WTC11 (cell line): ENCODE data around the gene SH2D1A. TPM values are rescaled to one million over a fixed set of nuclear protein-coding genes. Genes with fewer than 3 reads are reported as not detected.

Experiments
- ATAC-seq: fragments of 200-7000 bp; cut with Tn5 transposase; 2 replicates; pipeline ENCODE4 v1.10.0; 2021; ENCODE audit warnings: mild to moderate bottlenecking, moderate library complexity
- CTCF ChIA-PET: fragments of 300-600 bp; sonication (Branson Sonifier 250); formaldehyde crosslinking; loops from one replicate; lab custom pipeline; 2021; ENCODE audit warnings: antibody characterized with exemption; lab: Charles Lee
- POLR2A ChIA-PET: fragments of 350-600 bp; sonication (Branson Sonifier 250); formaldehyde crosslinking; loops from one replicate; lab custom pipeline; 2021; ENCODE audit warnings: antibody characterized with exemption; lab: Charles Lee
- DNase-seq: peaks from one replicate; pipeline ENCODE4 v3.0.0; 2021; ENCODE audit warnings: low spot score
- H3K27ac Mint-ChIP-seq: 2 replicates; pipeline ENCODE4 v1.8.0; 2021; ENCODE audit warnings: mixed read lengths
- H3K27me3 Mint-ChIP-seq: 2 replicates; pipeline ENCODE4 v1.8.0; 2021; ENCODE audit warnings: low read depth, mild to moderate bottlenecking, moderate library complexity, mixed read lengths
- H3K36me3 Mint-ChIP-seq: 2 replicates; pipeline ENCODE4 v1.8.0; 2021; ENCODE audit warnings: mixed read lengths
- H3K4me1 Mint-ChIP-seq: 2 replicates; pipeline ENCODE4 v1.8.0; 2022; ENCODE audit warnings: mixed read lengths
- H3K4me3 Mint-ChIP-seq: 2 replicates; pipeline ENCODE4 v1.8.0; 2021; ENCODE audit warnings: mild to moderate bottlenecking, moderate library complexity, mixed read lengths
- H3K9me3 Mint-ChIP-seq: 2 replicates; pipeline ENCODE4 v1.8.0; 2021; ENCODE audit warnings: mixed read lengths
- CREM ChIP-seq: sonication (generic); formaldehyde crosslinking; IDR thresholded peaks from 2 replicates; pipeline ENCODE4 v1.8.1; 2022; ENCODE audit warnings: mild to moderate bottlenecking, missing genetic modification reagents, moderate library complexity
- HMGA2 ChIP-seq: fragments of 250-450 bp; sonication (Bioruptor Pico); IDR thresholded peaks from 2 replicates; pipeline ENCODE4 v1.4.0; 2021; ENCODE audit warnings: mild to moderate bottlenecking, moderate library complexity
- JAZF1 ChIP-seq: fragments of 250-450 bp; sonication (Bioruptor Pico); IDR thresholded peaks from 2 replicates; pipeline ENCODE4 v1.9.0; 2021; ENCODE audit warnings: moderate library complexity, mild to moderate bottlenecking, inconsistent platforms
- MYBL2 ChIP-seq: sonication (generic); formaldehyde crosslinking; IDR thresholded peaks from 2 replicates; pipeline ENCODE4 v1.8.1; 2023; ENCODE audit warnings: mild to moderate bottlenecking, moderate library complexity, missing genetic modification reagents
- NR1H2 ChIP-seq: sonication (generic); formaldehyde crosslinking; IDR thresholded peaks from 2 replicates; pipeline ENCODE4 v1.9.0; 2021; ENCODE audit warnings: mild to moderate bottlenecking, moderate library complexity, missing genetic modification reagents
- SMAD3 ChIP-seq: sonication (generic); formaldehyde crosslinking; IDR thresholded peaks from 2 replicates; pipeline ENCODE4 v1.8.0; 2022; ENCODE audit warnings: missing genetic modification reagents, mild to moderate bottlenecking, borderline replicate concordance
- SMAD4 ChIP-seq: sonication (generic); formaldehyde crosslinking; IDR thresholded peaks from 2 replicates; pipeline ENCODE4 v1.8.0; 2022; ENCODE audit warnings: mild to moderate bottlenecking, missing genetic modification reagents
- TEAD1 ChIP-seq: sonication (generic); formaldehyde crosslinking; IDR thresholded peaks from 2 replicates; pipeline ENCODE4 v1.8.0; 2022; ENCODE audit warnings: mild to moderate bottlenecking, missing genetic modification reagents
- ZNF138 ChIP-seq: sonication (generic); formaldehyde crosslinking; conservative IDR thresholded peaks from 2 replicates; pipeline ENCODE4 v1.8.1; 2022; ENCODE audit warnings: mild to moderate bottlenecking, moderate library complexity, missing genetic modification reagents
- ZNF416 ChIP-seq: fragments of 250-450 bp; sonication (Bioruptor Pico); IDR thresholded peaks from 2 replicates; pipeline ENCODE4 v1.9.0; 2021; ENCODE audit warnings: mild to moderate bottlenecking, inconsistent platforms
- ZNF423 ChIP-seq: fragments of 250-450 bp; sonication (Bioruptor Pico); IDR thresholded peaks from 2 replicates; pipeline ENCODE4 v2.1.2; 2022; ENCODE audit warnings: mild to moderate bottlenecking, moderate library complexity
- ZNF671 ChIP-seq: fragments of 250-450 bp; sonication (Bioruptor Pico); IDR thresholded peaks from 2 replicates; pipeline ENCODE4 v1.8.0; 2021; ENCODE audit warnings: mild to moderate bottlenecking
- total RNA-seq: library from RNA; stranded (reverse); gene quantifications from 3 replicates; pipeline ENCODE4 v1.2.3, GENCODE V29; 2021
- TF ChIP-seq, protein P1 (sequence below): sonication (generic); formaldehyde crosslinking; IDR thresholded peaks from 2 replicates; pipeline ENCODE4 v1.8.1; 2022; ENCODE audit warnings: low read depth, missing genetic modification reagents, borderline replicate concordance
- TF ChIP-seq, protein P2 (sequence below): sonication (generic); formaldehyde crosslinking; IDR thresholded peaks from 2 replicates; pipeline ENCODE4 v1.8.0; 2022; ENCODE audit warnings: mild to moderate bottlenecking, missing genetic modification reagents
- TF ChIP-seq, protein P3 (sequence below): sonication (generic); formaldehyde crosslinking; IDR thresholded peaks from 2 replicates; pipeline ENCODE4 v1.8.1; 2023; ENCODE audit warnings: mild to moderate bottlenecking, missing genetic modification reagents, borderline replicate concordance
- TF ChIP-seq, protein P4 (sequence below): sonication (generic); formaldehyde crosslinking; IDR thresholded peaks from 2 replicates; pipeline ENCODE4 v1.8.1; 2023; ENCODE audit warnings: mild to moderate bottlenecking, missing genetic modification reagents, moderate library complexity
- TF ChIP-seq, protein P5 (sequence below): sonication (generic); formaldehyde crosslinking; IDR thresholded peaks from 2 replicates; pipeline ENCODE4 v1.8.1; 2023; ENCODE audit warnings: mild to moderate bottlenecking, moderate library complexity, missing genetic modification reagents
- TF ChIP-seq, protein P6 (sequence below): fragments of 250-450 bp; sonication (Bioruptor Pico); IDR thresholded peaks from 2 replicates; pipeline ENCODE4 v2.1.2; 2022; ENCODE audit warnings: mild to moderate bottlenecking, moderate library complexity
- TF ChIP-seq, protein P7 (sequence below): sonication (generic); formaldehyde crosslinking; conservative IDR thresholded peaks from 2 replicates; pipeline ENCODE4 v1.8.1; 2023; ENCODE audit warnings: mild to moderate bottlenecking, low read depth, missing genetic modification reagents, moderate library complexity

Gene SH2D1A
- total RNA-seq, 1 experiment from 2014 or later: 0.24 TPM

DNA sequence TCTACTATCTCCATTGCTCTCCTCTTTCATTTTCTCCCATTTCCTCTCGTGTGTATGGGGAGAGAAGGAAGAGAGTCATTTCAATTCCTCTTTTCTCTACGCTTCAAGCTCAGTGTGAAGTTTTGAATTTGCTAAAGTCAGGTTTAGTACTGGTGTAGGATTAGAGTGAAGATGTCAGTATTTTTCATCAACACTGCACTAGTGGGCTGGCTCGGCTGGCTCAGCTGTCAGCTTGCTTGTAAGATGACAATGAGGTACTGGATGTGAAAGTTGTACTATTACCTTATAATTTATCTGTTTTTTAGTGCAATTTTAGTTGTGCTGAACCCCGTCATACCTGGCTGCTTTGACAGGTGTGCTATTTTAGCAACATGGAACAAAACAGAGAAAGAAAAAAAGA, 2.1 kb upstream of the SH2D1A start (continued):
- TF ChIP-seq, protein P1, sequence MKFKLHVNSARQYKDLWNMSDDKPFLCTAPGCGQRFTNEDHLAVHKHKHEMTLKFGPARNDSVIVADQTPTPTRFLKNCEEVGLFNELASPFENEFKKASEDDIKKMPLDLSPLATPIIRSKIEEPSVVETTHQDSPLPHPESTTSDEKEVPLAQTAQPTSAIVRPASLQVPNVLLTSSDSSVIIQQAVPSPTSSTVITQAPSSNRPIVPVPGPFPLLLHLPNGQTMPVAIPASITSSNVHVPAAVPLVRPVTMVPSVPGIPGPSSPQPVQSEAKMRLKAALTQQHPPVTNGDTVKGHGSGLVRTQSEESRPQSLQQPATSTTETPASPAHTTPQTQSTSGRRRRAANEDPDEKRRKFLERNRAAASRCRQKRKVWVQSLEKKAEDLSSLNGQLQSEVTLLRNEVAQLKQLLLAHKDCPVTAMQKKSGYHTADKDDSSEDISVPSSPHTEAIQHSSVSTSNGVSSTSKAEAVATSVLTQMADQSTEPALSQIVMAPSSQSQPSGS (CRISPR knock-in tag): no peak
- TF ChIP-seq CREM (CRISPR knock-in tag) (no peak), MYBL2 (CRISPR knock-in tag) (no peak), HMGA2 (CRISPR knock-in tag) (no peak), SMAD3 (CRISPR knock-in tag) (no peak)
- TF ChIP-seq, protein P2, sequence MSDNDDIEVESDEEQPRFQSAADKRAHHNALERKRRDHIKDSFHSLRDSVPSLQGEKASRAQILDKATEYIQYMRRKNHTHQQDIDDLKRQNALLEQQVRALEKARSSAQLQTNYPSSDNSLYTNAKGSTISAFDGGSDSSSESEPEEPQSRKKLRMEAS (CRISPR knock-in tag): no peak

DNA sequence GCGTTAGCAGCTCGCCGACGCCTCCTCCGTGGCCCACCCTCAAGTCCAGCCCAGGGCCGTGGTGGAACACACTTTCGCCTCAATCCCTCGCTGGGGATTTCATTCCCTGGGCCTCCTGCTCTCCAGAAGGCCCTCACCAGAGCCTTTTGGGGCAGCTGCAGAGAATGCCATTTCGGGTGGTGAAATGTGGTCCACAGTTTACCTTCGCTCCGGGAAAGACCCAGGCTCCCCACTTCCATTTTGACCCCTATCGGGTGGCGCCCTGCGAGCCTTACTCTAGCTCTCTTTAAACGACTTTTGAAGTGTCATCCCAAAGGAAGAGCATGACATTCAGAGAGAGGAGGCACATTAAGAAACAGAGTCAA, 496 bp downstream of the SH2D1A start:
- CTCF ChIA-PET: interaction anchor here (0.9 kb wide), 1 partner anchor 14 kb away, joined by 4 read pairs; the partner anchor contains the start of gene TEX13D
- Mint-ChIP-seq H3K4me1 (peaks cover 3% of the 10 kb centered on the region; the same call in 1 of the 2 replicates), H3K9me3 (no peaks in the 10 kb centered on the region), H3K36me3 (no peaks in the 10 kb centered on the region), H3K27ac (no peak overlapping the region), H3K27me3 (no peaks in the 10 kb centered on the region), H3K4me3 (no peak overlapping the region)
- POLR2A ChIA-PET: no interaction called here
- no peak for ATAC-seq
- TF ChIP-seq ZNF138 (no peak), ZNF416 (CRISPR knock-in tag) (no peak), ZNF423 (CRISPR knock-in tag) (no peak), NR1H2 (CRISPR knock-in tag) (no peak), JAZF1 (CRISPR knock-in tag) (no peak), SMAD4 (CRISPR knock-in tag) (no peak)
- TF ChIP-seq, protein P3, sequence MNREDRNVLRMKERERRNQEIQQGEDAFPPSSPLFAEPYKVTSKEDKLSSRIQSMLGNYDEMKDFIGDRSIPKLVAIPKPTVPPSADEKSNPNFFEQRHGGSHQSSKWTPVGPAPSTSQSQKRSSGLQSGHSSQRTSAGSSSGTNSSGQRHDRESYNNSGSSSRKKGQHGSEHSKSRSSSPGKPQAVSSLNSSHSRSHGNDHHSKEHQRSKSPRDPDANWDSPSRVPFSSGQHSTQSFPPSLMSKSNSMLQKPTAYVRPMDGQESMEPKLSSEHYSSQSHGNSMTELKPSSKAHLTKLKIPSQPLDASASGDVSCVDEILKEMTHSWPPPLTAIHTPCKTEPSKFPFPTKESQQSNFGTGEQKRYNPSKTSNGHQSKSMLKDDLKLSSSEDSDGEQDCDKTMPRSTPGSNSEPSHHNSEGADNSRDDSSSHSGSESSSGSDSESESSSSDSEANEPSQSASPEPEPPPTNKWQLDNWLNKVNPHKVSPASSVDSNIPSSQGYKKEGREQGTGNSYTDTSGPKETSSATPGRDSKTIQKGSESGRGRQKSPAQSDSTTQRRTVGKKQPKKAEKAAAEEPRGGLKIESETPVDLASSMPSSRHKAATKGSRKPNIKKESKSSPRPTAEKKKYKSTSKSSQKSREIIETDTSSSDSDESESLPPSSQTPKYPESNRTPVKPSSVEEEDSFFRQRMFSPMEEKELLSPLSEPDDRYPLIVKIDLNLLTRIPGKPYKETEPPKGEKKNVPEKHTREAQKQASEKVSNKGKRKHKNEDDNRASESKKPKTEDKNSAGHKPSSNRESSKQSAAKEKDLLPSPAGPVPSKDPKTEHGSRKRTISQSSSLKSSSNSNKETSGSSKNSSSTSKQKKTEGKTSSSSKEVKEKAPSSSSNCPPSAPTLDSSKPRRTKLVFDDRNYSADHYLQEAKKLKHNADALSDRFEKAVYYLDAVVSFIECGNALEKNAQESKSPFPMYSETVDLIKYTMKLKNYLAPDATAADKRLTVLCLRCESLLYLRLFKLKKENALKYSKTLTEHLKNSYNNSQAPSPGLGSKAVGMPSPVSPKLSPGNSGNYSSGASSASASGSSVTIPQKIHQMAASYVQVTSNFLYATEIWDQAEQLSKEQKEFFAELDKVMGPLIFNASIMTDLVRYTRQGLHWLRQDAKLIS (CRISPR knock-in tag): no peak
- DNase-seq: no peak

DNA sequence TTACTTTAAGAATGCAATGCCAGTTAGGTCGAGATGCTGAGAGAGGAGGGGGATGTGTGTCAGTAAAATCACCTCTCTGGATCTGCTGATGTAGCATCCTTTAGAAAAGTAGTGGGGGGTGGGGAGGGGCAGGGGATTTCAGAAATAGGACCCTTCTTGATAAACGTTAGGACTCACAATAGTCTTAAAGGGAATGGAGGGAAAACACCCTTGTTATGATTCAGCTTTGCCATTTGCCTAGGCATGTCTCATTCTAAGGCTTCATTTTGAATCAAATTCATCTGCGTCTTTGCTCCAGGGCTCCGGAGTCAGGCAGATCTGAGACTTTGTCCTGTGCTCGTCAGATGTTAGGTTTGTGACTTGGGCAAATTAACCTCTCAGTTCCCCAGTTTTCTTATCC, 879 bp downstream of the SH2D1A start:
- H3K9me3 Mint-ChIP-seq: no peaks in the 10 kb centered on the region
- H3K36me3 Mint-ChIP-seq: no peaks in the 10 kb centered on the region
- DNase-seq (no peak), ATAC-seq (no peak)
- no peak overlapping the region for H3K4me3 Mint-ChIP-seq
- POLR2A ChIA-PET: no interaction called here
- no peaks in the 10 kb centered on the region for H3K27me3 Mint-ChIP-seq
- CTCF ChIA-PET: no interaction called here
- H3K4me1 Mint-ChIP-seq: peaks cover 3% of the 10 kb centered on the region; the same call in 1 of the 2 replicates
- no peak overlapping the region for H3K27ac Mint-ChIP-seq
- TF ChIP-seq, protein P4, sequence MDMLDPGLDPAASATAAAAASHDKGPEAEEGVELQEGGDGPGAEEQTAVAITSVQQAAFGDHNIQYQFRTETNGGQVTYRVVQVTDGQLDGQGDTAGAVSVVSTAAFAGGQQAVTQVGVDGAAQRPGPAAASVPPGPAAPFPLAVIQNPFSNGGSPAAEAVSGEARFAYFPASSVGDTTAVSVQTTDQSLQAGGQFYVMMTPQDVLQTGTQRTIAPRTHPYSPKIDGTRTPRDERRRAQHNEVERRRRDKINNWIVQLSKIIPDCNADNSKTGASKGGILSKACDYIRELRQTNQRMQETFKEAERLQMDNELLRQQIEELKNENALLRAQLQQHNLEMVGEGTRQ: no peak
- TF ChIP-seq TEAD1: no peak
- TF ChIP-seq, protein P5, sequence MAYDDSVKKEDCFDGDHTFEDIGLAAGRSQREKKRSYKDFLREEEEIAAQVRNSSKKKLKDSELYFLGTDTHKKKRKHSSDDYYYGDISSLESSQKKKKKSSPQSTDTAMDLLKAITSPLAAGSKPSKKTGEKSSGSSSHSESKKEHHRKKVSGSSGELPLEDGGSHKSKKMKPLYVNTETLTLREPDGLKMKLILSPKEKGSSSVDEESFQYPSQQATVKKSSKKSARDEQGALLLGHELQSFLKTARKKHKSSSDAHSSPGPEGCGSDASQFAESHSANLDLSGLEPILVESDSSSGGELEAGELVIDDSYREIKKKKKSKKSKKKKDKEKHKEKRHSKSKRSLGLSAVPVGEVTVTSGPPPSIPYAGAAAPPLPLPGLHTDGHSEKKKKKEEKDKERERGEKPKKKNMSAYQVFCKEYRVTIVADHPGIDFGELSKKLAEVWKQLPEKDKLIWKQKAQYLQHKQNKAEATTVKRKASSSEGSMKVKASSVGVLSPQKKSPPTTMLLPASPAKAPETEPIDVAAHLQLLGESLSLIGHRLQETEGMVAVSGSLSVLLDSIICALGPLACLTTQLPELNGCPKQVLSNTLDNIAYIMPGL (CRISPR knock-in tag): no peak
- TF ChIP-seq, protein P6, sequence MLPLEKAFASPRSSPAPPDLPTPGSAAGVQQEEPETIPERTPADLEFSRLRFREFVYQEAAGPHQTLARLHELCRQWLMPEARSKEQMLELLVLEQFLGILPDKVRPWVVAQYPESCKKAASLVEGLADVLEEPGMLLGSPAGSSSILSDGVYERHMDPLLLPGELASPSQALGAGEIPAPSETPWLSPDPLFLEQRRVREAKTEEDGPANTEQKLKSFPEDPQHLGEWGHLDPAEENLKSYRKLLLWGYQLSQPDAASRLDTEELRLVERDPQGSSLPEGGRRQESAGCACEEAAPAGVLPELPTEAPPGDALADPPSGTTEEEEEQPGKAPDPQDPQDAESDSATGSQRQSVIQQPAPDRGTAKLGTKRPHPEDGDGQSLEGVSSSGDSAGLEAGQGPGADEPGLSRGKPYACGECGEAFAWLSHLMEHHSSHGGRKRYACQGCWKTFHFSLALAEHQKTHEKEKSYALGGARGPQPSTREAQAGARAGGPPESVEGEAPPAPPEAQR (CRISPR knock-in tag): no peak
- TF ChIP-seq, protein P7, sequence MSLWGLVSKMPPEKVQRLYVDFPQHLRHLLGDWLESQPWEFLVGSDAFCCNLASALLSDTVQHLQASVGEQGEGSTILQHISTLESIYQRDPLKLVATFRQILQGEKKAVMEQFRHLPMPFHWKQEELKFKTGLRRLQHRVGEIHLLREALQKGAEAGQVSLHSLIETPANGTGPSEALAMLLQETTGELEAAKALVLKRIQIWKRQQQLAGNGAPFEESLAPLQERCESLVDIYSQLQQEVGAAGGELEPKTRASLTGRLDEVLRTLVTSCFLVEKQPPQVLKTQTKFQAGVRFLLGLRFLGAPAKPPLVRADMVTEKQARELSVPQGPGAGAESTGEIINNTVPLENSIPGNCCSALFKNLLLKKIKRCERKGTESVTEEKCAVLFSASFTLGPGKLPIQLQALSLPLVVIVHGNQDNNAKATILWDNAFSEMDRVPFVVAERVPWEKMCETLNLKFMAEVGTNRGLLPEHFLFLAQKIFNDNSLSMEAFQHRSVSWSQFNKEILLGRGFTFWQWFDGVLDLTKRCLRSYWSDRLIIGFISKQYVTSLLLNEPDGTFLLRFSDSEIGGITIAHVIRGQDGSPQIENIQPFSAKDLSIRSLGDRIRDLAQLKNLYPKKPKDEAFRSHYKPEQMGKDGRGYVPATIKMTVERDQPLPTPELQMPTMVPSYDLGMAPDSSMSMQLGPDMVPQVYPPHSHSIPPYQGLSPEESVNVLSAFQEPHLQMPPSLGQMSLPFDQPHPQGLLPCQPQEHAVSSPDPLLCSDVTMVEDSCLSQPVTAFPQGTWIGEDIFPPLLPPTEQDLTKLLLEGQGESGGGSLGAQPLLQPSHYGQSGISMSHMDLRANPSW (CRISPR knock-in tag): no peak
- TF ChIP-seq, protein P1 (CRISPR knock-in tag): no peak
- no peak for TF ChIP-seq ZNF671 (CRISPR knock-in tag)
